ENCODE results near the gene SRL. TPM values are rescaled to one million over a fixed set of nuclear protein-coding genes. Genes with fewer than 3 reads are reported as not detected.

SRL gene
- total and polyA plus RNA-seq, 2 experiments from 2014 or later = not detected

- TF ChIP-seq ZNF462 (CRISPR knock-in tag; IDR thresholded peaks at IDR 0.05) (no peak), POLR2AphosphoS5 (IDR thresholded peaks at IDR 0.05; ENCODE audit: low read depth) (no peak), NANOG (IDR thresholded peaks at IDR 0.05; ENCODE audit: borderline replicate concordance) (no peak), ZNF331 (CRISPR knock-in tag; IDR thresholded peaks at IDR 0.05; ENCODE audit: low read depth) (no peak), EZH2 (IDR thresholded peaks at IDR 0.05; ENCODE audit: low read depth, unreplicated experiment) (no peak), CREB1 (CRISPR knock-in tag; IDR thresholded peaks at IDR 0.05; ENCODE audit: low read depth) (no peak), STAT1 (IDR thresholded peaks at IDR 0.05; ENCODE audit: unreplicated experiment) (no peak)
- TF ChIP-seq, protein P1, sequence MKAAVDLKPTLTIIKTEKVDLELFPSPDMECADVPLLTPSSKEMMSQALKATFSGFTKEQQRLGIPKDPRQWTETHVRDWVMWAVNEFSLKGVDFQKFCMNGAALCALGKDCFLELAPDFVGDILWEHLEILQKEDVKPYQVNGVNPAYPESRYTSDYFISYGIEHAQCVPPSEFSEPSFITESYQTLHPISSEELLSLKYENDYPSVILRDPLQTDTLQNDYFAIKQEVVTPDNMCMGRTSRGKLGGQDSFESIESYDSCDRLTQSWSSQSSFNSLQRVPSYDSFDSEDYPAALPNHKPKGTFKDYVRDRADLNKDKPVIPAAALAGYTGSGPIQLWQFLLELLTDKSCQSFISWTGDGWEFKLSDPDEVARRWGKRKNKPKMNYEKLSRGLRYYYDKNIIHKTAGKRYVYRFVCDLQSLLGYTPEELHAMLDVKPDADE (IDR thresholded peaks at IDR 0.05) = no peak
- TF ChIP-seq, protein P2, sequence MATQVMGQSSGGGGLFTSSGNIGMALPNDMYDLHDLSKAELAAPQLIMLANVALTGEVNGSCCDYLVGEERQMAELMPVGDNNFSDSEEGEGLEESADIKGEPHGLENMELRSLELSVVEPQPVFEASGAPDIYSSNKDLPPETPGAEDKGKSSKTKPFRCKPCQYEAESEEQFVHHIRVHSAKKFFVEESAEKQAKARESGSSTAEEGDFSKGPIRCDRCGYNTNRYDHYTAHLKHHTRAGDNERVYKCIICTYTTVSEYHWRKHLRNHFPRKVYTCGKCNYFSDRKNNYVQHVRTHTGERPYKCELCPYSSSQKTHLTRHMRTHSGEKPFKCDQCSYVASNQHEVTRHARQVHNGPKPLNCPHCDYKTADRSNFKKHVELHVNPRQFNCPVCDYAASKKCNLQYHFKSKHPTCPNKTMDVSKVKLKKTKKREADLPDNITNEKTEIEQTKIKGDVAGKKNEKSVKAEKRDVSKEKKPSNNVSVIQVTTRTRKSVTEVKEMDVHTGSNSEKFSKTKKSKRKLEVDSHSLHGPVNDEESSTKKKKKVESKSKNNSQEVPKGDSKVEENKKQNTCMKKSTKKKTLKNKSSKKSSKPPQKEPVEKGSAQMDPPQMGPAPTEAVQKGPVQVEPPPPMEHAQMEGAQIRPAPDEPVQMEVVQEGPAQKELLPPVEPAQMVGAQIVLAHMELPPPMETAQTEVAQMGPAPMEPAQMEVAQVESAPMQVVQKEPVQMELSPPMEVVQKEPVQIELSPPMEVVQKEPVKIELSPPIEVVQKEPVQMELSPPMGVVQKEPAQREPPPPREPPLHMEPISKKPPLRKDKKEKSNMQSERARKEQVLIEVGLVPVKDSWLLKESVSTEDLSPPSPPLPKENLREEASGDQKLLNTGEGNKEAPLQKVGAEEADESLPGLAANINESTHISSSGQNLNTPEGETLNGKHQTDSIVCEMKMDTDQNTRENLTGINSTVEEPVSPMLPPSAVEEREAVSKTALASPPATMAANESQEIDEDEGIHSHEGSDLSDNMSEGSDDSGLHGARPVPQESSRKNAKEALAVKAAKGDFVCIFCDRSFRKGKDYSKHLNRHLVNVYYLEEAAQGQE (IDR thresholded peaks at IDR 0.05; ENCODE audit: unreplicated experiment) = no peak
These were observed 34.0 kb upstream of the SRL start (continued) for GRCh38 chr16:4275861-4276260.

All from GM23338 (cell line).